HL-60 (cell line): ENCODE measurements around the gene STARD10.

Experiments used
- CTCF ChIP-seq: IDR thresholded peaks from one replicate; pipeline ENCODE4 v1.5.1; 2011; ENCODE audit warnings: low read length, control low read depth, inconsistent platforms; ENCODE audit not compliant: insufficient read depth
- POLR2AphosphoS5 ChIP-seq: IDR thresholded peaks from 2 replicates; pipeline ENCODE4 v1.6.1; 2012; ENCODE audit warnings: low read depth
- REST ChIP-seq: IDR thresholded peaks from 2 replicates; pipeline ENCODE4 v1.6.1; 2012; ENCODE audit warnings: low read depth; ENCODE audit not compliant: insufficient replicate concordance

GRCh38 chr11:72742513-72743320 lies 51.1 kb downstream of the STARD10 start:
- TF ChIP-seq CTCF (no peak), POLR2AphosphoS5 (no peak), REST (no peak)
